GM10266 (cell line): ENCODE results near the gene MRPS23.

ENCODE experiments used
- DNase-seq: peaks from one replicate; pipeline ENCODE4 v3.0.0; 2012; ENCODE audit errors: extremely low spot score
- TF ChIP-seq, protein P1 (sequence below): IDR thresholded peaks from 2 replicates; pipeline ENCODE4 v1.5.1; 2012; ENCODE audit warnings: mild to moderate bottlenecking, low read depth; ENCODE audit not compliant: control insufficient read depth, insufficient read depth; ENCODE audit errors: missing control alignments

Gene MRPS23

GRCh38 chr17:57861790-57862693, 12.2 kb upstream of the MRPS23 start:
- TF ChIP-seq, protein P1, sequence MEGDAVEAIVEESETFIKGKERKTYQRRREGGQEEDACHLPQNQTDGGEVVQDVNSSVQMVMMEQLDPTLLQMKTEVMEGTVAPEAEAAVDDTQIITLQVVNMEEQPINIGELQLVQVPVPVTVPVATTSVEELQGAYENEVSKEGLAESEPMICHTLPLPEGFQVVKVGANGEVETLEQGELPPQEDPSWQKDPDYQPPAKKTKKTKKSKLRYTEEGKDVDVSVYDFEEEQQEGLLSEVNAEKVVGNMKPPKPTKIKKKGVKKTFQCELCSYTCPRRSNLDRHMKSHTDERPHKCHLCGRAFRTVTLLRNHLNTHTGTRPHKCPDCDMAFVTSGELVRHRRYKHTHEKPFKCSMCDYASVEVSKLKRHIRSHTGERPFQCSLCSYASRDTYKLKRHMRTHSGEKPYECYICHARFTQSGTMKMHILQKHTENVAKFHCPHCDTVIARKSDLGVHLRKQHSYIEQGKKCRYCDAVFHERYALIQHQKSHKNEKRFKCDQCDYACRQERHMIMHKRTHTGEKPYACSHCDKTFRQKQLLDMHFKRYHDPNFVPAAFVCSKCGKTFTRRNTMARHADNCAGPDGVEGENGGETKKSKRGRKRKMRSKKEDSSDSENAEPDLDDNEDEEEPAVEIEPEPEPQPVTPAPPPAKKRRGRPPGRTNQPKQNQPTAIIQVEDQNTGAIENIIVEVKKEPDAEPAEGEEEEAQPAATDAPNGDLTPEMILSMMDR, result no peak
- no peak for DNase-seq

- DNase-seq, result no peak
- TF ChIP-seq, protein P1, result no peak
Observed at GRCh38 chr17:57861000-57861789, 11.4 kb upstream of the MRPS23 start.

DNA sequence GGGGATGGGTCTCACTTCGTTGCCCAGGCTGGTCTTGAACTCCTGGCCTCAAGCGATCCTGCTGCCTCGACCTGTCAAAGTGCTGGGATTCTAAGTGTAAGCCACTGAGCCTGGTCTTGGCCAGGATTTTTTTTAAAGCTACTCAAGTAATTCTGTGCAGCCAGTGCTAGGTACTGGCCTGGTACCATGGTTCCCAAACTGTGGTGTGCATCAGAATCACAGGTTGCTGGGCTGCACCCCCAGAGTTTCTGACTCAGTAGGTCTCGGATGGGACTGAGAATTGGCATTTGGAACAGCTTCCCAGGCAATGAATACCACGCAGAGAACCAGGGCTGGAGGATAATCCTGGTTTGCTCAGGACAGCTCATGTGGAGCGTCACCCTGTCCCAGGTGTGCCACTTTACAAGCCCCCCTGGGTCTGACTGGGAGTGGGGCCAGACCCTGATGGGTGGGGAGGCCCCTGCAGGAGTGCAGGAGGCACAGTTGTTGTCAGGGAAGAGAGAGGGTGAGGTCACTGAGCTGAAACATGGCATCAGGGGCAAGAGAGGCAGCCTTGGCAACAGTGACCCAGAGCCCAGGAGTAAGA, 10.7 kb upstream of the MRPS23 start:
- DNase-seq, result no peak
- TF ChIP-seq, protein P1, result no peak

GRCh38 chr17:57859601-57860413, 10.0 kb upstream of the MRPS23 start:
- TF ChIP-seq, protein P1, result no peak
- DNase-seq, result no peak

DNA sequence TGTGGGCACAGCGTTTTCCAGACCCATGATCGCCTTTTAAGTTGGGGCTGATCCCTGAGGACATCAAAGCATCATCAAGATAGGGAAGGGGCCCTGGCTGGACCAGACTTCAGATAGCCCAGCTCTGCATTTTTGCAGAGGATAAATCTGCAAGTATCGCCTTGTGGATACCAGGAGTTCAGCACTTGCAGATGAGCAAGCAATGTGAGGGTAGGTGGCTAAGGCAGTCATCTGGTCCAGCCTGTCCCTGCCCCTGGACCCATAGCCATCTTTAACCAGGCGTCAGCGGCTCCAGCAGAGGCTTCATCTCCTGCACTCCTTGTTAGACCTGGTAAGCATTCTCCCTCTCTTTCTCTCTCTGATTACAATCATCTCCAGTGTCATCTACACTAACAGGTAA, 9.0 kb upstream of the MRPS23 start:
- TF ChIP-seq, protein P1, result no peak
- no peak for DNase-seq

DNA sequence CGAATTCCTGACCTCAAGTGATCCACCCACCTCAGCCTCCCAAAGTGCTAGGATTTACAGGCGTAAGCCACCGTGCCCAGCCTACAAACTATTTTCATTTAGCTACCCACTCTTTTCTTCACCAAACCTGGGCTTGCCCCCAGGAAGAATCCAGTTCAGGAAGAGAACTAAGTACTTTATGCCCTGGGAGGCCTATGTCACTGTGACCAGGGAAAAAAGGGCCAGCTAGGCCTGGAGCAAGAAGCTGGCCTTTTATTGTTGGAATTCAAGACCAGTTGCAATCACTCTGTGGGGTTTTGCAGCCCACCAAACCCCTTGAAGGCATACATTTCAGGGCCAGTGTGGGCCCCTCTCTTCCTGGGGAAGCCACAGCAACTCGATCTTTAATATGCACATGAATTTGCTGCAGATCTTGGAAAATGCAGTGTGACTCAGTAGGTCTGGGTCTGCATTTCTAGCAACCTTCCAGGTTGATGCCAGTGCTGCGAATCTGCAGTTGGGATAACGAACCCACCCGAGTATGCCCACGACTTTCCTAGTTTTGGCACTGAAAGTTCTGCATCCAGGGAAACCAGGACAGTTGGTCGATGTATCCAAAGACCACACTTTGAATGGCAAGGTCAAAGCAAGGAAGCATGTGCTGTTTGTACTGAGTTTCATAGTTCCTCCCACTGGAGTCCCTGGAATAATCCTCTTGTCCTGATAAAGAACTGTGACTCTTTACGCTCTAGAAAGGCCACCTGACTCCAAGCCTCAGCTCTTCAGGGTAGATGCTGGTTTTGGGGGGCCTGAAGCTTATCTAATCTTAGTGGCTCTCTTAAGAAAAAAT, 7.2 kb upstream of the MRPS23 start:
- no peak for DNase-seq
- TF ChIP-seq, protein P1, result no peak
